Embryonic facial prominence (tissue), 1 donor: Measurements from ENCODE around the gene PSENEN.
"Not testable (repeated sequence)": the region's sequence is repeated elsewhere in the genome, so short reads cannot be mapped to it uniquely, and the experiment has no call there.

Source experiments
- DNase-seq: peaks from one replicate; pipeline ENCODE4 v3.0.0-alpha.2; 2016; ENCODE audit errors: extremely low spot score

Gene PSENEN

GRCh38 chr19:35718345-35719041 lies 27.0 kb upstream of the PSENEN start:
- no peak for DNase-seq

GRCh38 chr19:35719402-35720162 lies 25.9 kb upstream of the PSENEN start:
- DNase-seq: no peak

- no peak for DNase-seq
Observed at GRCh38 chr19:35720163-35720524, 25.3 kb upstream of the PSENEN start.

GRCh38 chr19:35720648-35721047 lies 24.8 kb upstream of the PSENEN start:
- no peak for DNase-seq

- DNase-seq: no peak
Observed at GRCh38 chr19:35721374-35721773, 24.1 kb upstream of the PSENEN start.

GRCh38 chr19:35722461-35722860 lies 23.0 kb upstream of the PSENEN start:
- no peak for DNase-seq

GRCh38 chr19:35722897-35723296 lies 22.6 kb upstream of the PSENEN start:
- no peak for DNase-seq

GRCh38 chr19:35723671-35724070 lies 21.8 kb upstream of the PSENEN start:
- no peak for DNase-seq

- not testable (repeated sequence) for DNase-seq
Observed at GRCh38 chr19:35724132-35724531, 21.3 kb upstream of the PSENEN start.

- DNase-seq: no peak
Observed at GRCh38 chr19:35724560-35724959, 20.9 kb upstream of the PSENEN start.

GRCh38 chr19:35725216-35725861 lies 20.1 kb upstream of the PSENEN start:
- DNase-seq: no peak

- DNase-seq: no peak
Observed at GRCh38 chr19:35727053-35727955, 18.1 kb upstream of the PSENEN start.

GRCh38 chr19:35727956-35728706 lies 17.3 kb upstream of the PSENEN start:
- DNase-seq: no peak

- no peak for DNase-seq
Observed at GRCh38 chr19:35729021-35729420, 16.4 kb upstream of the PSENEN start.

GRCh38 chr19:35729763-35730162 lies 15.7 kb upstream of the PSENEN start:
- DNase-seq: no peak

GRCh38 chr19:35730326-35730725 lies 15.1 kb upstream of the PSENEN start:
- no peak for DNase-seq

- DNase-seq: no peak
Observed at GRCh38 chr19:35731353-35731752, 14.1 kb upstream of the PSENEN start.

- no peak for DNase-seq
Observed at GRCh38 chr19:35731779-35732405, 13.6 kb upstream of the PSENEN start.

GRCh38 chr19:35732540-35733179 lies 12.8 kb upstream of the PSENEN start:
- DNase-seq: no peak
